ENCODE results near the gene FAM151A. TPM values are rescaled to one million over a fixed set of nuclear protein-coding genes. Genes with fewer than 3 reads are reported as not detected.

FAM151A gene
- total RNA-seq, 4 donors from 2014 or later: 0.34 to 0.82 TPM; not detected in 2

GRCh38 chr1:54624466-54625464 is 1.4 kb upstream of the FAM151A start:
- TF ChIP-seq CTCF (IDR thresholded peaks at IDR 0.05; ENCODE audit: low read depth): no peak

GRCh38 chr1:54619749-54620148 is 3.6 kb downstream of the FAM151A start:
- TF ChIP-seq CTCF (IDR thresholded peaks at IDR 0.05; ENCODE audit: low read depth): no peak

DNA sequence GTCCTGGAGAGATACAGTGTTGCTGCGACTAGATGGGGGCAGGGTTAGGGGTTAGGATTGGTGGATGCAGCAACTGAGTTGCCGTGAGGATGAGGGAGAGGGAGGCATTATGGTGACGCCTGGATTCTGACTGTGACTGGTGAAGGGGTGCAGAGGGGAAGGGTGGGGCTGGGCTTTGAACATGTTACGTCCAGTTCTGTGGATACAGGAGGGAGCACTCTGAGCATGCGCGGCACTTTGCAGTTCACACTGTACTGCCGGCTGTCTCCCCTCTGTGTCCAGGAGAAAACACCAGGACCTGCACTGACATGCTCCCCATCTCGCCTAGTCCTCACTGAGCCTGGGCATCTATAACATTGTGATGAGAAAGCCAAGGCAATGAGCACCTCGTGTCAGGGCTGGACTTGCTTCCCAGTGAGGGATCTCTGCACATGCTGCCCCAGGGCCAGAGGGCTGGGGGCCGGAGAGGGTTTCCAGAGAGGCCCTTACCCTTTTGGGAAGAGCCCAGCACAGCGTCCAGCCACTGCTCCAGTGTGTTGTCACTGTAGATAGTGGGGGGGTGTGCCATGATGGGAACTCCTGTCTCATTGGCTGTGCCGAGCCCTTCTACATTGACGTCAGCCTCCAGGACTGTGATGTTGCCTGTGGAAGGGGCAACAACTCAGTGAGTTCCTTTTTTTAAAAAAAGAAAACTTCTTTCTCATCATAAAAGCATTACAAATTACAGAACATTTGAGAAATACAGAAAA is 7.6 kb downstream of the FAM151A start:
- no peak for TF ChIP-seq CTCF (IDR thresholded peaks at IDR 0.05; ENCODE audit: low read depth)

GRCh38 chr1:54614563-54614962 is 8.8 kb downstream of the FAM151A start:
- no peak for TF ChIP-seq CTCF (IDR thresholded peaks at IDR 0.05; ENCODE audit: low read depth)

DNA sequence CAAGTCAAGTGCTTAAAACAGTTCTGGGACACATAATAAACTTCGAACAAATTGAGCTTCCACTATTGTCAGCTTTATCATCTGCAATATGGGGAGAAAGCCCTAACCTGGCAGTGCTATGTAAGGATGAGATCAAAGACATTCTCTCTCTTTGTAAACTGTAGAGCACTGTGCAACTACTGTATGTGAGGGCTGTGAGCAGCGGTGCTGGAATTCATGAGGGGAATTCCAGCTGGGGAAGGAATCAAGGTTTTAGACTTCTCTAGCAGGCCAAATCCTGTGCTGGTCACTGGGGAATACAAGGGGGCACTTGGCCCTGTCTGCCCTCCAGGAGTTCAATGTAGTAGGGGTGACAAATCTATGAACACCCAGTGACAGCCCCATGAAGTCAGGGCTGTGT is 9.3 kb downstream of the FAM151A start:
- no peak for TF ChIP-seq CTCF (IDR thresholded peaks at IDR 0.05; ENCODE audit: low read depth)

GRCh38 chr1:54611621-54612020 is 11.7 kb downstream of the FAM151A start:
- no peak for TF ChIP-seq CTCF (IDR thresholded peaks at IDR 0.05; ENCODE audit: low read depth)

Data from subcutaneous adipose tissue (tissue), 4 donors.